ENCODE data around the gene MGAT3.

DNA sequence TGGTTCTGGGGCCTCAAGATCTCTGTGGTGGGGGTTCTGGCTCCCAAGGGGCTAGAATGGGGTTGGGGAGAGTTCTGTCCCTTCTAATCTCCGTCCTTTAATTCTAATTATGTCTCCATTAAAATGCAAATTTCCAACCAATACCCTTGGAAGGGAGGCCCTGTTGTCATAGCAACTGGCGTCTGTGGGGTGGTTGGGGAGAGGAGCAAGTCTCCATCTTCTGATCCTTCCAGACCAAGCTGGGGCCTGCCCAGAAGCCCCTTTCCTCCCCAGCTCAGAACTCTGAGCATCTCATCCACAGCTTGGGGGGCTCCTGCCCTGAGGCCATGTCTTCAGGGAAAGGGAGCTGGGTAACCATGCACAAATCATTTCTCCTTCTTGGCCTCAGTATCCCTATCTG, 81.2 kb downstream of the MGAT3 start:
- TF ChIP-seq, protein P1, sequence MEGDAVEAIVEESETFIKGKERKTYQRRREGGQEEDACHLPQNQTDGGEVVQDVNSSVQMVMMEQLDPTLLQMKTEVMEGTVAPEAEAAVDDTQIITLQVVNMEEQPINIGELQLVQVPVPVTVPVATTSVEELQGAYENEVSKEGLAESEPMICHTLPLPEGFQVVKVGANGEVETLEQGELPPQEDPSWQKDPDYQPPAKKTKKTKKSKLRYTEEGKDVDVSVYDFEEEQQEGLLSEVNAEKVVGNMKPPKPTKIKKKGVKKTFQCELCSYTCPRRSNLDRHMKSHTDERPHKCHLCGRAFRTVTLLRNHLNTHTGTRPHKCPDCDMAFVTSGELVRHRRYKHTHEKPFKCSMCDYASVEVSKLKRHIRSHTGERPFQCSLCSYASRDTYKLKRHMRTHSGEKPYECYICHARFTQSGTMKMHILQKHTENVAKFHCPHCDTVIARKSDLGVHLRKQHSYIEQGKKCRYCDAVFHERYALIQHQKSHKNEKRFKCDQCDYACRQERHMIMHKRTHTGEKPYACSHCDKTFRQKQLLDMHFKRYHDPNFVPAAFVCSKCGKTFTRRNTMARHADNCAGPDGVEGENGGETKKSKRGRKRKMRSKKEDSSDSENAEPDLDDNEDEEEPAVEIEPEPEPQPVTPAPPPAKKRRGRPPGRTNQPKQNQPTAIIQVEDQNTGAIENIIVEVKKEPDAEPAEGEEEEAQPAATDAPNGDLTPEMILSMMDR (IDR thresholded peaks at IDR 0.05) = no peak
- no peak for TF ChIP-seq TEAD4 (IDR thresholded peaks at IDR 0.05; ENCODE audit: borderline replicate concordance, insufficient read depth)
- TF ChIP-seq NFIC (IDR thresholded peaks at IDR 0.05; ENCODE audit: borderline replicate concordance) = no peak
- TF ChIP-seq SMC3 (IDR thresholded peaks at IDR 0.05; ENCODE audit: low read depth, low read length) = no peak
- TF ChIP-seq CHD2 (IDR thresholded peaks at IDR 0.05; ENCODE audit: low read length, partially characterized antibody) = no peak
- no peak for TF ChIP-seq YY1 (IDR thresholded peaks at IDR 0.05; ENCODE audit: low read depth)
- TF ChIP-seq POLR2AphosphoS5 (IDR thresholded peaks at IDR 0.05; ENCODE audit: low read depth, low read length) = no peak
- TF ChIP-seq SIN3A (IDR thresholded peaks at IDR 0.05; ENCODE audit: borderline replicate concordance, low read depth, low read length) = no peak
- no peak for TF ChIP-seq FOSL2 (IDR thresholded peaks at IDR 0.05; ENCODE audit: borderline replicate concordance, low read depth)
- no peak for TF ChIP-seq RFX5 (IDR thresholded peaks at IDR 0.05; ENCODE audit: low read length)
- TF ChIP-seq RAD21 (IDR thresholded peaks at IDR 0.05; ENCODE audit: low read length) = no peak
- TF ChIP-seq FOXM1 (IDR thresholded peaks at IDR 0.05; ENCODE audit: low read depth) = no peak
- TF ChIP-seq MXI1 (IDR thresholded peaks at IDR 0.05; ENCODE audit: low read depth, low read length) = no peak
- no peak for TF ChIP-seq EP300 (IDR thresholded peaks at IDR 0.05; ENCODE audit: borderline replicate concordance in 1 of 2, low read depth in 1 of 2, low read length in 1 of 2)

Measured in SK-N-SH (cell line).